ENCODE results near the gene TEX28.

The TEX28 gene

DNA sequence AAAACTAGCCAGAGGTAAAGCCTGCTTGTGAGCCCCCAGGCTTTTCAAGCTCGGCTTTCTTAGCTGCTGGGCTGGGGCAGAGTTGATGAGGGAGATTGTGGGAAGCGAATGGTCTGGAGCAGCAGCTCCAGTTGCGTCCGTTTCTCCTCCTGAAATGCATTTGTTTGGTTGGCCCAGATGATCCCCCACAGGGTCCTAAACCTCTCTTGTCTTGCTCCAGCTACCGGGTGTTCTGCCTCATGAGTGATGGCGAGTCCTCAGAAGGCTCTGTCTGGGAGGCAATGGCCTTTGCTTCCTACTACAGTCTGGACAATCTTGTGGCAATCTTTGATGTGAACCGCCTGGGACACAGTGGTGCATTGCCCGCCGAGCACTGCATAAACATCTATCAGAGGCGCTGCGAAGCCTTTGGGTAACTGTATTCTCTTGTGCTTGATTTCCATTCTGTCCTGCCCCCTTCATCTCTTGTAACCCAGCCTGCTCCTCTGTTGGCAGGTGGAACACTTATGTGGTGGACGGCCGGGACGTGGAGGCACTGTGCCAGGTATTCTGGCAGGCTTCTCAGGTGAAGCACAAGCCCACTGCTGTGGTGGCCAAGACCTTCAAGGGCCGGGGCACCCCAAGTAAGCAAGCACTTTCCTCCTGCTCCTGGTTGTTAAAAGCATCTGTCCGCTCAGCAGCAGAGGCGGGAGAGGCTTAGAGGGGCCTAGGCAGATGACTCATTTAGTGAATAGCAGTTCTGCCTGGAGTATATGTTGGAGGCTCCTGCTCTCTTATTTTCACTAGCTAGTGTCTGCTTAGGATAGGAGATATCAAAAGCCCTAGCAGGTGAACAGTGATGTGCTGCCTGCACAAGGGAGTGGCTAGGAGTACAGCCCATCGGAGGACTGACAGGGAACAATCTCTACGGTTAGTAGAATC is 16.0 kb upstream of the TEX28 start:
- TF ChIP-seq CTCF (IDR thresholded peaks at IDR 0.05; ENCODE audit: insufficient read depth, low read depth, low read length, missing control alignments), result no peak
- H3K4me3 ChIP-seq (ENCODE audit: low read length), result no peak overlapping the region
- no peak for DNase-seq (ENCODE audit: low read depth)

- TF ChIP-seq CTCF (IDR thresholded peaks at IDR 0.05; ENCODE audit: insufficient read depth, low read depth, low read length, missing control alignments), result no peak
- no peak for DNase-seq (ENCODE audit: low read depth)
Measured at GRCh38 chrX:154309041-154309775, 14.3 kb upstream of the TEX28 start.

DNA sequence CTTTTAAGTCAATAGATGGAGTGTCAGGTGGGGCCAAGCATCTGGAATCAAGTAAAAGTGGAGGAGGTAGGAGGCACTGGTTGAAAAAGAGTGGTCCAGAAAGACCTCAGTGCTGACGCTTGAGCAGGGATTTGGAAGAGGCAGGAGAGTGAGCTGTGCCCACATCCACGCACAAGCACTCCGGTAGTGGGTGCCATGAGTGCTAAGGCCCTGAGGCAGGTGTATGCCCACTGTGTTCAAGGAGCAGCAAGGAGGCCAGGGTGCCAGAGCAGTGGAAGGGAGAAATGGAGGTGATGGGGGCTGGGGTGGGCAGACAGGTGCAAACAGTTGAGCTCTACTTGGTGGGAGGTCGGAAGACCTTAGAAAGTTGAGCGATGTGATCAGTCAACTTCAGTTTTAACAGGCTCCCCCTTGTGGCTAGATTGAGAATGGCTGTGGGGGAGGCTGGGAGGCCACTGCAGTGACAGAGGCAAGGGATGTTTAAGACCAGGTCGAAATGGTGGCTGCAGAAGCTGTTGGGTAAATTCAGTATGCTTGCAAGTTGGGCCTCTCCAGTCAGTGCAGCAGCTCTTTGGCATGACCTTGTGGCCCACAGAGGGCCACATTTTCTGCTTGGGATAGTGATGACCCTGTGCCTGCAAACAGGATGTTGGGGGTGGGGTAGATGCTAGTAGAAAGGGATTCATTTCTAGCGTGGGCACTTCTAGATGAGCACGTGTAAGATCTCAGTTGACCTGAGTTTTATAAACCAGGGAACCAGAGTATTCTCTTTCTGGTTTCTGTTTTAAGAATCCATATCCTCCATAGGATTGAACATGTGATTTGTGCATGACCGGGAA is 13.4 kb upstream of the TEX28 start:
- TF ChIP-seq CTCF (IDR thresholded peaks at IDR 0.05; ENCODE audit: insufficient read depth, low read depth, low read length, missing control alignments), result peak; percentile 70
- H3K4me3 ChIP-seq (ENCODE audit: low read length), result no peak overlapping the region

More at GRCh38 chrX:154309041-154309775, 14.3 kb upstream of the TEX28 start:
- H3K4me3 ChIP-seq (ENCODE audit: low read length), result no peak overlapping the region

DNA sequence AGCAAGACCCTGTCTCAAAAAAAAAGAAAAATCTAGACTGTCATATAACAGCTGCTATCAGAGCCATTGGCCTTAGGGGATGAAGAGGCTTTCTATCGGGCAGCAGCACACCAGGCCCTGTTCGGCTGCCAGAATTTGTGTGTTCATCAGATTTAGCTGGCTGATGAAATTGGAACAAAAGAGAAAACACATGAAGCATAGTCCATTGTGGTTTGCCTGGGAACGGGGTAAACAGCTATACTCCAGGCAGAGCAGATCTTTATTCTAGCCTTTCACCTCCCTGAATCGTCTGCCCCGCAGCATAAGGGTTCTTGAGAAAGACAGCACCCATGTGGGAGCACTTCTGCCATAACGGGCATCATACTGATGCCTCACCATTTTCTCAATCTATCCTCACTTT is 12.3 kb upstream of the TEX28 start:
- DNase-seq (ENCODE audit: low read depth), result no peak
- no peak overlapping the region for H3K4me3 ChIP-seq (ENCODE audit: low read length)
- TF ChIP-seq CTCF (IDR thresholded peaks at IDR 0.05; ENCODE audit: insufficient read depth, low read depth, low read length, missing control alignments), result no peak

More for the DNA sequence above, 13.4 kb upstream of the TEX28 start:
- peak; percentile 45 for DNase-seq (ENCODE audit: low read depth)

- no peak overlapping the region for H3K4me3 ChIP-seq (ENCODE audit: low read length)
- no peak for TF ChIP-seq CTCF (IDR thresholded peaks at IDR 0.05; ENCODE audit: insufficient read depth, low read depth, low read length, missing control alignments)
- no peak for DNase-seq (ENCODE audit: low read depth)
Measured at GRCh38 chrX:154305541-154306205, 10.7 kb upstream of the TEX28 start.

GRCh38 chrX:154304846-154305245 is 9.9 kb upstream of the TEX28 start:
- TF ChIP-seq CTCF (IDR thresholded peaks at IDR 0.05; ENCODE audit: insufficient read depth, low read depth, low read length, missing control alignments), result no peak
- DNase-seq (ENCODE audit: low read depth), result no peak
- H3K4me3 ChIP-seq (ENCODE audit: low read length), result no peak overlapping the region

Data from epithelial cell of esophagus (primary cell).